ENCODE results near the gene SLC4A11. TPM values are rescaled to one million over a fixed set of nuclear protein-coding genes. Genes with fewer than 3 reads are reported as not detected.

SLC4A11 gene
- polyA plus RNA-seq, 1 of the 3 experiments (the other 2 are of a cell fraction): 2.7 TPM

- no peaks in the 10 kb centered on the region for H3F3A ChIP-seq (replicated peaks; ENCODE audit: insufficient read depth)
- H2AFZ ChIP-seq (ENCODE audit: low read depth): peak overlapping the region; percentile 85; the same call in 1 of the 2 replicates
- POLR2A ChIA-PET: interaction anchor here (0.7 kb wide), 1 partner anchor 42 kb away, joined by 3 read pairs; no protein-coding TSS in a partner anchor
- peaks cover 5 to 16% of the 10 kb centered on the region in 2 experiments; a peak in 2 of 4 replicates for H3K4me1 ChIP-seq (ENCODE audit: control insufficient read depth in 1 of 2, insufficient read depth in 2 of 2, low read depth in 1 of 2, low read length in 1 of 2)
- peaks cover 8 to 15% of the 10 kb centered on the region in 2 experiments for H3K36me3 ChIP-seq (replicated peaks in 1 of 2; ENCODE audit: control insufficient read depth in 1 of 2, insufficient read depth in 2 of 2, low read length in 1 of 2)
- H3K4me3 ChIP-seq (ENCODE audit: low read depth in 2 of 2, low read length in 1 of 2): peak overlapping the region; percentile 81 to 90
- WGBS (ENCODE audit: low lambda C conversion rate): 12% methylated on average over 22 of the region's 31 CpGs
- H3K9ac ChIP-seq: peak overlapping the region; percentile 81
- TF ChIP-seq, protein P1, sequence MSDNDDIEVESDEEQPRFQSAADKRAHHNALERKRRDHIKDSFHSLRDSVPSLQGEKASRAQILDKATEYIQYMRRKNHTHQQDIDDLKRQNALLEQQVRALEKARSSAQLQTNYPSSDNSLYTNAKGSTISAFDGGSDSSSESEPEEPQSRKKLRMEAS (IDR thresholded peaks at IDR 0.05; ENCODE audit: low read depth): no peak
- no peak for TF ChIP-seq CTCF (IDR thresholded peaks at IDR 0.05)
- TF ChIP-seq TAF1 (IDR thresholded peaks at IDR 0.05; ENCODE audit: borderline replicate concordance, low read depth, low read length): no peak; the same call in 1 of the 2 replicates
- TF ChIP-seq, protein P2, sequence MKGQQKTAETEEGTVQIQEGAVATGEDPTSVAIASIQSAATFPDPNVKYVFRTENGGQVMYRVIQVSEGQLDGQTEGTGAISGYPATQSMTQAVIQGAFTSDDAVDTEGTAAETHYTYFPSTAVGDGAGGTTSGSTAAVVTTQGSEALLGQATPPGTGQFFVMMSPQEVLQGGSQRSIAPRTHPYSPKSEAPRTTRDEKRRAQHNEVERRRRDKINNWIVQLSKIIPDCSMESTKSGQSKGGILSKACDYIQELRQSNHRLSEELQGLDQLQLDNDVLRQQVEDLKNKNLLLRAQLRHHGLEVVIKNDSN (IDR thresholded peaks at IDR 0.05; ENCODE audit: borderline replicate concordance, low read depth): no peak
- TF ChIP-seq JUND (IDR thresholded peaks at IDR 0.05): no peak
- TF ChIP-seq TCF12 (IDR thresholded peaks at IDR 0.05): no peak
- TF ChIP-seq NFIC (IDR thresholded peaks at IDR 0.05; ENCODE audit: borderline replicate concordance): no peak
- no peak for TF ChIP-seq EP300 (IDR thresholded peaks at IDR 0.05; ENCODE audit: borderline replicate concordance in 1 of 2, low read depth in 1 of 2, low read length in 1 of 2)
- no peak for TF ChIP-seq TEAD4 (IDR thresholded peaks at IDR 0.05; ENCODE audit: borderline replicate concordance, insufficient read depth)
- no peak for TF ChIP-seq ELF1 (IDR thresholded peaks at IDR 0.05)
- no peak for TF ChIP-seq FOSL2 (IDR thresholded peaks at IDR 0.05; ENCODE audit: borderline replicate concordance, low read depth)
- no peak for TF ChIP-seq SIN3A (IDR thresholded peaks at IDR 0.05; ENCODE audit: borderline replicate concordance, low read depth, low read length)
- TF ChIP-seq EZH2phosphoT487 (IDR thresholded peaks at IDR 0.05; ENCODE audit: borderline replicate concordance, low read depth): no peak
- TF ChIP-seq, protein P3, sequence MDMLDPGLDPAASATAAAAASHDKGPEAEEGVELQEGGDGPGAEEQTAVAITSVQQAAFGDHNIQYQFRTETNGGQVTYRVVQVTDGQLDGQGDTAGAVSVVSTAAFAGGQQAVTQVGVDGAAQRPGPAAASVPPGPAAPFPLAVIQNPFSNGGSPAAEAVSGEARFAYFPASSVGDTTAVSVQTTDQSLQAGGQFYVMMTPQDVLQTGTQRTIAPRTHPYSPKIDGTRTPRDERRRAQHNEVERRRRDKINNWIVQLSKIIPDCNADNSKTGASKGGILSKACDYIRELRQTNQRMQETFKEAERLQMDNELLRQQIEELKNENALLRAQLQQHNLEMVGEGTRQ (IDR thresholded peaks at IDR 0.05; ENCODE audit: borderline replicate concordance, low read depth, low read length): no peak
- TF ChIP-seq FOXJ3 (CRISPR knock-in tag; IDR thresholded peaks at IDR 0.05): no peak
- TF ChIP-seq IRF3 (IDR thresholded peaks at IDR 0.05; ENCODE audit: low read depth, low read length): no peak
- TF ChIP-seq RXRA (IDR thresholded peaks at IDR 0.05; ENCODE audit: borderline replicate concordance, low read depth): no peak
- TF ChIP-seq MEF2A (IDR thresholded peaks at IDR 0.05; ENCODE audit: borderline replicate concordance, low read depth): no peak
- H3K9me2 ChIP-seq: no peaks in the 10 kb centered on the region
- CTCF ChIA-PET: interaction anchor here (0.5 to 1.7 kb wide), 5 partner anchors 13 to 868 kb away, joined by 3 to 8 read pairs (median 3); no protein-coding TSS in a partner anchor
- peak overlapping the region; percentile 70 to 90 for H3K27ac ChIP-seq (ENCODE audit: low read depth in 2 of 2, low read length in 1 of 2)
- peak overlapping the region; percentile 99 for H3K4me2 ChIP-seq
- H3K27me3 ChIP-seq (ENCODE audit: insufficient read depth): no peaks in the 10 kb centered on the region
- H3K9me3 ChIP-seq: no peaks in the 10 kb centered on the region
- peak; percentile 74 for DNase-seq
- peaks cover 38% of the 10 kb centered on the region for H3K79me2 ChIP-seq (ENCODE audit: insufficient read depth)
- H4K20me1 ChIP-seq (ENCODE audit: insufficient read depth): no peaks in the 10 kb centered on the region
Measured at GRCh38 chr20:3203315-3204123, 35.5 kb downstream of the SLC4A11 start.
